Endothelial cell of umbilical vein (primary cell): ENCODE results near the gene DYNLT1. TPM values are rescaled to one million over a fixed set of nuclear protein-coding genes. Genes with fewer than 3 reads are reported as not detected.

Experiments used
- Bru-seq: library from RNA; stranded (reverse); fragments of 400-500 nt; gene quantifications from one replicate; lab custom pipeline; 2021; lab: Mats Ljungman, UMichigan
- BruChase-seq, 2 experiments: library from RNA; stranded (reverse); fragments of 400-500 nt; gene quantifications; one replicate each; lab custom pipeline; 2021; lab: Mats Ljungman, UMichigan
- BruUV-seq: library from RNA; stranded (reverse); fragments of 400-500 nt; replicated peaks from 2 replicates; lab custom pipeline; 2021; lab: Mats Ljungman, UMichigan
- CTCF ChIA-PET: fragments of 300-600, 350-600 bp; sonication (Branson Sonifier 250); formaldehyde crosslinking; loops from one replicate; lab custom pipeline; 2021; ENCODE audit warnings: antibody characterized with exemption, inconsistent platforms; lab: Charles Lee
- POLR2A ChIA-PET: fragments of 300-600, 350-600 bp; sonication (Branson Sonifier 250); formaldehyde crosslinking; loops from one replicate; lab custom pipeline; 2021; ENCODE audit warnings: antibody characterized with exemption, inconsistent platforms; lab: Charles Lee
- DNase-seq: peaks from one replicate; pipeline ENCODE4 v3.0.0-alpha.2; 2011; ENCODE audit warnings: low read depth, low spot score
- FAIRE-seq: peaks from 2 replicates; lab custom pipeline; 2011; peaks lifted over from hg19 to GRCh38; lab: Jason Lieb, UNC
- H2AFZ ChIP-seq: 2 replicates; pipeline ENCODE4 v1.6.0; 2012; ENCODE audit warnings: low read depth, low read length, control low read depth, inconsistent platforms
- H3K27ac ChIP-seq: 2 replicates; pipeline ENCODE4 v1.5.1; 2011; ENCODE audit warnings: low read depth, mild to moderate bottlenecking, control low read depth, low read length, moderate library complexity; ENCODE audit not compliant: insufficient read depth
- H3K27me3 ChIP-seq, 2 experiments: 2 replicates each; pipeline versions ENCODE4 v1.6.0 to v1.6.1; 2011; ENCODE audit warnings: low read length in 2 of 2, mixed read lengths in 1 of 2; ENCODE audit not compliant: control insufficient read depth in 2 of 2, insufficient read depth in 2 of 2
- H3K36me3 ChIP-seq, 2 experiments: 2 replicates in 1 of 2; 3 replicates in 1 of 2; pipeline ENCODE4 v1.5.1; 2011; ENCODE audit warnings: low read length in 2 of 2, mild to moderate bottlenecking in 1 of 2, moderate library complexity in 1 of 2; ENCODE audit not compliant: control insufficient read depth in 2 of 2, insufficient read depth in 2 of 2; ENCODE audit errors: extremely low read depth in 1 of 2
- H3K4me1 ChIP-seq: 3 replicates; pipeline ENCODE4 v1.5.1; 2011; ENCODE audit warnings: mild to moderate bottlenecking, low read length; ENCODE audit not compliant: control insufficient read depth, insufficient read depth; ENCODE audit errors: extremely low read depth
- H3K4me2 ChIP-seq: 2 replicates; pipeline ENCODE4 v1.6.1; 2011; ENCODE audit warnings: low read length, control low read depth, mixed read lengths; ENCODE audit not compliant: insufficient read depth
- H3K4me3 ChIP-seq, 3 experiments: fragments of 200-600 bp in 1 of 3; sonication (generic), shearing (Covaris generic) in 1 of 3; replicated peaks in 1 of 3; 2 replicates each; pipeline ENCODE4 v1.5.1; 2011 to 2016; ENCODE audit warnings: control low read depth in 3 of 3, low read length in 3 of 3, mild to moderate bottlenecking in 2 of 3, inconsistent platforms in 1 of 3, low read depth in 1 of 3, moderate library complexity in 1 of 3; ENCODE audit not compliant: insufficient read depth in 1 of 3
- H3K79me2 ChIP-seq: 2 replicates; pipeline ENCODE4 v1.6.0; 2012; ENCODE audit warnings: low read length, inconsistent platforms; ENCODE audit not compliant: control insufficient read depth, insufficient read depth
- H3K9ac ChIP-seq: replicated peaks from 2 replicates; pipeline ENCODE3; 2011; ENCODE audit warnings: low read length, control low read depth; ENCODE audit not compliant: insufficient read depth; ENCODE audit errors: extremely low read depth
- H3K9me1 ChIP-seq: replicated peaks from 3 replicates; pipeline ENCODE4 v1.6.0; 2011; ENCODE audit warnings: mild to moderate bottlenecking, low read length; ENCODE audit not compliant: control insufficient read depth, insufficient read depth; ENCODE audit errors: extremely low read depth
- H3K9me3 ChIP-seq: replicated peaks from 2 replicates; pipeline ENCODE4 v1.5.1; 2012; ENCODE audit warnings: low read length, inconsistent platforms; ENCODE audit not compliant: control insufficient read depth, insufficient read depth
- H4K20me1 ChIP-seq: replicated peaks from 2 replicates; pipeline ENCODE3; 2011; ENCODE audit warnings: mild to moderate bottlenecking, low read length; ENCODE audit not compliant: control insufficient read depth, insufficient read depth; ENCODE audit errors: extremely low read depth
- EZH2 ChIP-seq: IDR thresholded peaks from 2 replicates; pipeline ENCODE4 v1.6.1; 2012; ENCODE audit warnings: borderline replicate concordance, low read depth, mild to moderate bottlenecking, moderate library complexity, low read length, inconsistent platforms; ENCODE audit not compliant: severe bottlenecking
- GATA2 ChIP-seq: IDR thresholded peaks from 2 replicates; pipeline ENCODE4 v1.7.0; 2011; ENCODE audit warnings: low read depth, mild to moderate bottlenecking, moderate library complexity, mixed read lengths, low read length; ENCODE audit not compliant: insufficient read length, insufficient read depth
- JUN ChIP-seq: IDR thresholded peaks from 2 replicates; pipeline ENCODE4 v1.6.1; 2011; ENCODE audit warnings: borderline replicate concordance, low read depth; ENCODE audit not compliant: insufficient read length, insufficient read depth
- MYC ChIP-seq: IDR thresholded peaks from one replicate; pipeline ENCODE4 v1.6.1; 2011; ENCODE audit warnings: mild to moderate bottlenecking, low read depth, low read length
- POLR2A ChIP-seq: IDR thresholded peaks from 2 replicates; pipeline ENCODE4 v1.6.1; 2012; ENCODE audit warnings: low read depth, mild to moderate bottlenecking, control low read depth, low read length
- POLR2AphosphoS5 ChIP-seq: IDR thresholded peaks from 2 replicates; pipeline ENCODE4 v1.6.1; 2012; ENCODE audit warnings: low read depth, mild to moderate bottlenecking, control low read depth, low read length, moderate library complexity; ENCODE audit not compliant: insufficient read depth
- dilution Hi-C: fragments of 300-500 bp; cut with MboI; formaldehyde crosslinking; loops from one replicate; pipeline ENCODE4 v1.15.0; 2019; ENCODE audit warnings: low sequenced_read_pairs; ENCODE audit not compliant: extremely low pct_ligation_motif_present
- intact Hi-C: fragments of 100-400 bp; cut with micrococcal nuclease; formaldehyde crosslinking; loops from one replicate; pipeline ENCODE4 v1.10.0; 2022
- long read RNA-seq: library from polyadenylated mRNA; stranded (forward); transcript quantifications from one replicate; pipeline ENCODE4 v2.0.0, GENCODE V29; 2021
- polyA minus RNA-seq, 3 experiments: library from RNA; depleted of rRNA, polyadenylated mRNA; stranded (reverse); fragments of >200 nt; gene quantifications; 1 replicate in 1 of 3; 2 replicates in 2 of 3; pipeline ENCODE4 v1.2.3, GENCODE V29; 2011
- polyA plus RNA-seq, 4 experiments: library from polyadenylated mRNA; depleted of rRNA in 3 of 4; stranded (reverse) in 3 of 4; unstranded in 1 of 4; fragments of >200 nt; gene quantifications; 2 replicates each; pipeline versions ENCODE4 v1.2.1 to v1.2.3, GENCODE V29; 2011 to 2012; ENCODE audit warnings: missing spikeins in 1 of 4
- total RNA-seq: library from RNA; stranded (reverse); gene quantifications from 2 replicates; pipeline ENCODE4 v1.2.3, GENCODE V29; 2021
- TF ChIP-seq, protein P1 (sequence below): IDR thresholded peaks from 2 replicates; pipeline ENCODE4 v1.6.1; 2011; ENCODE audit not compliant: insufficient read depth, insufficient read length
- TF ChIP-seq, protein P2 (sequence below), 2 donors: IDR thresholded peaks; 1 replicate in 1 of 2; 2 replicates in 1 of 2; pipeline ENCODE4 v1.5.1; 2011; ENCODE audit warnings: low read length in 2 of 2, mild to moderate bottlenecking in 2 of 2, moderate library complexity in 2 of 2, control low read depth in 1 of 2, inconsistent platforms in 1 of 2, low read depth in 1 of 2; ENCODE audit not compliant: insufficient read depth in 1 of 2; ENCODE audit errors: extremely low read depth in 1 of 2

DYNLT1 gene
- total RNA-seq (162 TPM in 2 replicates), polyA plus RNA-seq (267 and 300 TPM in 2 replicates), polyA minus RNA-seq (129 and 139 TPM in 2 replicates), Bru-seq, nascent RNA (percentile 90 among the genes with signal in this experiment), BruChase-seq, experiment 1, labeled RNA remaining after a 6-hour chase (percentile 95 among the genes with signal in this experiment), BruChase-seq, experiment 2, labeled RNA remaining after a 2-hour chase (percentile 92 among the genes with signal in this experiment)
- polyA plus RNA-seq (2011; cell fraction: cytosol; rRNA removed), result 289 and 303 TPM in 2 replicates
- polyA plus RNA-seq (2011; cell fraction: nucleus; rRNA removed), result 146 and 154 TPM in 2 replicates
- 312 and 357 TPM in 2 replicates for polyA plus RNA-seq (2012)
- 25.2 TPM for polyA minus RNA-seq (2011; cell fraction: cytosol; rRNA and poly(A)+ RNA removed)
- 23.7 and 37.8 TPM in 2 replicates for polyA minus RNA-seq (2011; cell fraction: nucleus; rRNA and poly(A)+ RNA removed)
- long read RNA-seq, transcript DYNLT1-203 (5 exons, 726 nt), result major isoform, 445 of 471 reads
- long read RNA-seq, partial matches to known transcripts, result 5 of 471 reads
- long read RNA-seq, other reads (novel, unspliced or antisense), result 19 of 471 reads

GRCh38 chr6:158644231-158645063 is at the start of gene DYNLT1:
Gene DYNLT1 (minus strand): TSS chr6:158644743. CDS start chr6:158644708, 35 bp downstream.
- peak within 1 kb of the TSS; percentile 98 for H3K9ac ChIP-seq
- TSS peak; percentile 53 for BruUV-seq
- peak within 1 kb of the TSS; percentile 95 for H3K4me2 ChIP-seq
- TF ChIP-seq EZH2 (no peak), JUN (no peak), POLR2A (peak; percentile 91), GATA2 (no peak), MYC (no peak), POLR2AphosphoS5 (peak; percentile 92)
- TF ChIP-seq, protein P1, sequence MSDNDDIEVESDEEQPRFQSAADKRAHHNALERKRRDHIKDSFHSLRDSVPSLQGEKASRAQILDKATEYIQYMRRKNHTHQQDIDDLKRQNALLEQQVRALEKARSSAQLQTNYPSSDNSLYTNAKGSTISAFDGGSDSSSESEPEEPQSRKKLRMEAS, result no peak
- TF ChIP-seq, protein P2, sequence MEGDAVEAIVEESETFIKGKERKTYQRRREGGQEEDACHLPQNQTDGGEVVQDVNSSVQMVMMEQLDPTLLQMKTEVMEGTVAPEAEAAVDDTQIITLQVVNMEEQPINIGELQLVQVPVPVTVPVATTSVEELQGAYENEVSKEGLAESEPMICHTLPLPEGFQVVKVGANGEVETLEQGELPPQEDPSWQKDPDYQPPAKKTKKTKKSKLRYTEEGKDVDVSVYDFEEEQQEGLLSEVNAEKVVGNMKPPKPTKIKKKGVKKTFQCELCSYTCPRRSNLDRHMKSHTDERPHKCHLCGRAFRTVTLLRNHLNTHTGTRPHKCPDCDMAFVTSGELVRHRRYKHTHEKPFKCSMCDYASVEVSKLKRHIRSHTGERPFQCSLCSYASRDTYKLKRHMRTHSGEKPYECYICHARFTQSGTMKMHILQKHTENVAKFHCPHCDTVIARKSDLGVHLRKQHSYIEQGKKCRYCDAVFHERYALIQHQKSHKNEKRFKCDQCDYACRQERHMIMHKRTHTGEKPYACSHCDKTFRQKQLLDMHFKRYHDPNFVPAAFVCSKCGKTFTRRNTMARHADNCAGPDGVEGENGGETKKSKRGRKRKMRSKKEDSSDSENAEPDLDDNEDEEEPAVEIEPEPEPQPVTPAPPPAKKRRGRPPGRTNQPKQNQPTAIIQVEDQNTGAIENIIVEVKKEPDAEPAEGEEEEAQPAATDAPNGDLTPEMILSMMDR (IDR thresholded peaks at IDR 0.05; ENCODE audit: extremely low read depth in 1 of 2, insufficient read depth in 1 of 2, low read depth in 1 of 2, low read length in 2 of 2), result no peak
- no peaks in the 10 kb centered on the region for H3K9me3 ChIP-seq
- DNase-seq, result peak; percentile 92
- CTCF ChIA-PET, result interaction anchor here (0.8 to 2.8 kb wide), 10 partner anchors 16 to 465 kb away, joined by 3 to 20 read pairs (median 4); no protein-coding TSS in a partner anchor
- FAIRE-seq, result peak; percentile 93
- H3K27ac ChIP-seq, result peak within 1 kb of the TSS; percentile 92
- POLR2A ChIA-PET, result interaction anchor here (0.5 to 0.6 kb wide), 2 partner anchors 63 to 76 kb away, joined by 3 to 8 read pairs; no protein-coding TSS in a partner anchor
- dilution Hi-C loops, result no loop called here
- no peaks in the 10 kb centered on the region for H3K9me1 ChIP-seq
- H3K27me3 ChIP-seq, result no peaks in the 10 kb centered on the region
- H3K79me2 ChIP-seq, result peaks cover 45% of the 10 kb centered on the region
- H3K4me3 ChIP-seq, result peak within 1 kb of the TSS; percentile 74 to 92 (median 85)
- peak within 1 kb of the TSS; percentile 80 for H2AFZ ChIP-seq
- no peaks in the 10 kb centered on the region for H4K20me1 ChIP-seq
- H3K4me1 ChIP-seq, result peaks cover 28% of the 10 kb centered on the region
- intact Hi-C loops, result loop anchor here (1.0 to 5.0 kb wide), 3 partner anchors 12 to 87 kb away; no protein-coding TSS in a partner anchor
- no peaks in the 10 kb centered on the region for H3K36me3 ChIP-seq
